K562 (cell line): ENCODE data around the gene TIGD7. TPM values are rescaled to one million over a fixed set of nuclear protein-coding genes. Genes with fewer than 3 reads are reported as not detected.

Experiments used
- ARNT ChIP-seq, 2 experiments: fragments of 450-650 bp; IDR thresholded peaks; 2 replicates each; pipeline ENCODE4 v1.6.1; 2016; ENCODE audit warnings: mild to moderate bottlenecking in 1 of 2
- CAMTA2 ChIP-seq: fragments of 250-450 bp; sonication (Bioruptor Pico); conservative IDR thresholded peaks from 2 replicates; pipeline ENCODE4 v1.5.1; 2022
- E2F8 ChIP-seq: fragments of 450-650 bp; IDR thresholded peaks from 2 replicates; pipeline ENCODE4 v1.7.1; 2018; ENCODE audit warnings: mild to moderate bottlenecking, low read depth; ENCODE audit not compliant: partially characterized antibody
- KAT7 ChIP-seq: sonication (generic); formaldehyde crosslinking; IDR thresholded peaks from 2 replicates; pipeline ENCODE4 v1.8.0; 2022; ENCODE audit warnings: missing genetic modification reagents, mild to moderate bottlenecking, borderline replicate concordance
- KLF16 ChIP-seq: IDR thresholded peaks from 2 replicates; pipeline ENCODE4 v1.6.1; 2016; ENCODE audit warnings: antibody characterized with exemption
- MAFG ChIP-seq: fragments of 450-650 bp; conservative IDR thresholded peaks from 2 replicates; pipeline ENCODE4 v1.6.1; 2016; ENCODE audit warnings: missing genetic modification characterization, missing compliant biosample characterization
- MTA3 ChIP-seq: fragments of 450-650 bp; formaldehyde crosslinking; IDR thresholded peaks from 2 replicates; pipeline ENCODE4 v1.6.1; 2017; ENCODE audit warnings: mild to moderate bottlenecking, borderline replicate concordance
- PHF20 ChIP-seq: fragments of 450-650 bp; IDR thresholded peaks from 2 replicates; pipeline ENCODE4 v1.6.1; 2018; ENCODE audit not compliant: partially characterized antibody
- SNIP1 ChIP-seq: fragments of 450-650 bp; IDR thresholded peaks from 2 replicates; pipeline ENCODE4 v1.7.1; 2017; ENCODE audit warnings: low read depth, mild to moderate bottlenecking
- SP1 ChIP-seq: sonication (generic); formaldehyde crosslinking; IDR thresholded peaks from 2 replicates; pipeline ENCODE4 v1.8.1; 2022; ENCODE audit warnings: mild to moderate bottlenecking, missing genetic modification reagents
- STAG1 ChIP-seq: sonication (generic); formaldehyde crosslinking; IDR thresholded peaks from 2 replicates; pipeline ENCODE4 v1.5.0; 2020; ENCODE audit warnings: missing genetic modification reagents, borderline replicate concordance
- TEAD1 ChIP-seq, 2 experiments: fragments of 450-650 bp in 1 of 2; sonication (generic) in 1 of 2; formaldehyde crosslinking; IDR thresholded peaks; 2 replicates each; pipeline versions ENCODE4 v1.4.0 to v1.8.0; 2020 to 2022; ENCODE audit warnings: mild to moderate bottlenecking in 2 of 2, missing genetic modification reagents in 1 of 2
- ZNF134 ChIP-seq: fragments of 250-450 bp; sonication (Bioruptor Pico); conservative IDR thresholded peaks from 2 replicates; pipeline ENCODE4 v1.4.0; 2020
- ZNF253 ChIP-seq: fragments of 250-450 bp; sonication (Bioruptor Pico); conservative IDR thresholded peaks from 2 replicates; pipeline ENCODE4 v1.6.1; 2021; ENCODE audit warnings: mild to moderate bottlenecking
- polyA plus RNA-seq, 8 experiments: library from polyadenylated mRNA; depleted of rRNA in 4 of 8; stranded (reverse) in 5 of 8; unstranded in 3 of 8; fragments of >200 nt; fragmentation: Nextera tagmentation in 2 of 8; fragmentation: Illumina TruSeq in 1 of 8; extraction: Ambion mirVana in 2 of 8; extraction: Trizol in 1 of 8; gene quantifications; 2 replicates each; pipeline versions ENCODE4 v1.2.1 to v1.2.3, GENCODE V29; 2011 to 2014; ENCODE audit warnings: inconsistent platforms in 1 of 8, missing spikeins in 1 of 8
- total RNA-seq, 7 experiments: library from RNA; depleted of rRNA in 6 of 7; stranded (reverse); fragments of >200 nt in 6 of 7; fragmentation: Illumina TruSeq in 2 of 7; extraction: Trizol in 2 of 7; gene quantifications; 2 replicates each; pipeline versions ENCODE4 v1.2.1 to v1.2.3, GENCODE V29; 2011 to 2021; ENCODE audit warnings: low replicate concordance in 1 of 7

Gene TIGD7
- total and polyA plus RNA-seq, 9 of the 15 experiments (the other 6 are each of a cell fraction or from before 2014, with no cell fraction given), result 0.84 to 10.7 (median 6.7) TPM

- peak; percentile 67 for TF ChIP-seq PHF20
- TF ChIP-seq SP1 (CRISPR knock-in tag), result peak; percentile 33; the same call in 1 of the 2 replicates
- TF ChIP-seq MTA3, result peak; percentile 47; the same call in 1 of the 2 replicates
- TF ChIP-seq KAT7 (CRISPR knock-in tag), result 0 out of 2 replicates have a peak, but pooled peaks have one; percentile 66
- TF ChIP-seq SNIP1, result no peak
- TF ChIP-seq STAG1 (CRISPR knock-in tag), result peak; percentile 46; the same call in 1 of the 2 replicates
- no peak for TF ChIP-seq CAMTA2
- TF ChIP-seq ARNT (IDR thresholded peaks at IDR 0.05), result peak in 1 of 2 experiments; percentile 81; a peak in 2 of 4 replicates
- TF ChIP-seq TEAD1 (CRISPR knock-in tag; IDR thresholded peaks at IDR 0.05), result peak; percentile 4 to 88; a peak in 2 of 4 replicates
- peak; percentile 62 for TF ChIP-seq E2F8
- no peak for TF ChIP-seq ZNF253 (CRISPR knock-in tag)
- no peak for TF ChIP-seq KLF16
- no peak for TF ChIP-seq MAFG (tag)
- TF ChIP-seq ZNF134 (CRISPR knock-in tag), result no peak
These were observed 40.8 kb downstream of the TIGD7 start (continued) for GRCh38 chr16:3264137-3265036.
